IMR-90 (cell line): ENCODE results near the gene EHF. TPM values are rescaled to one million over a fixed set of nuclear protein-coding genes. Genes with fewer than 3 reads are reported as not detected.

Source experiments
- ATAC-seq: fragments of 200-7000 bp; cut with Tn5 transposase; 2 replicates; pipeline ENCODE4 v1.9.1; 2020; ENCODE audit warnings: low read depth, mild to moderate bottlenecking, moderate library complexity
- BruUV-seq: library from RNA; stranded (reverse); fragments of 400-500 nt; replicated peaks from 2 replicates; lab custom pipeline; 2021; lab: Mats Ljungman, UMichigan
- CTCF ChIA-PET: fragments of 300-600 bp; formaldehyde crosslinking; extraction: SDS; loops from one replicate; lab custom pipeline; 2021; ENCODE audit warnings: antibody characterized with exemption; lab: Yijun Ruan, JAX
- POLR2A ChIA-PET: fragments of 300-600 bp; sonication (Branson Sonifier 250); formaldehyde crosslinking; loops from one replicate; lab custom pipeline; 2022; ENCODE audit warnings: antibody characterized with exemption; ENCODE audit not compliant: unreplicated experiment; lab: Charles Lee
- DNase-seq: peaks from one replicate; pipeline ENCODE4 v3.0.0; 2013
- H2AFZ ChIP-seq: replicated peaks from 2 replicates; pipeline ENCODE3; 2013; ENCODE audit warnings: low read length, mild to moderate bottlenecking; ENCODE audit not compliant: poor library complexity
- H2AK5ac ChIP-seq: 2 replicates; pipeline ENCODE4 v1.6.1; 2013; ENCODE audit warnings: low read depth, low read length, inconsistent platforms
- H2AK9ac ChIP-seq: replicated peaks from 2 replicates; pipeline ENCODE3; 2013; ENCODE audit warnings: mild to moderate bottlenecking, low read depth, low read length, moderate library complexity; ENCODE audit not compliant: poor library complexity
- H2BK120ac ChIP-seq: 2 replicates; pipeline ENCODE4 v1.6.1; 2013; ENCODE audit warnings: low read depth, low read length, inconsistent platforms
- H2BK15ac ChIP-seq: 3 replicates; pipeline ENCODE4 v1.6.1; 2013; ENCODE audit warnings: low read depth, low read length, inconsistent platforms
- H2BK20ac ChIP-seq: 2 replicates; pipeline ENCODE4 v1.6.1; 2013; ENCODE audit warnings: low read depth, mild to moderate bottlenecking, inconsistent platforms, low read length, moderate library complexity
- H2BK5ac ChIP-seq: 2 replicates; pipeline ENCODE4 v1.6.1; 2013; ENCODE audit warnings: mild to moderate bottlenecking, low read depth, low read length, inconsistent platforms; ENCODE audit not compliant: poor library complexity, severe bottlenecking
- H3K14ac ChIP-seq: replicated peaks from 2 replicates; pipeline ENCODE4 v1.6.1; 2013; ENCODE audit warnings: low read depth, low read length, inconsistent platforms
- H3K18ac ChIP-seq: 2 replicates; pipeline ENCODE4 v1.6.1; 2013; ENCODE audit warnings: low read depth, low read length, control low read depth
- H3K23ac ChIP-seq: 2 replicates; pipeline ENCODE4 v1.6.1; 2013; ENCODE audit warnings: low read depth, low read length, inconsistent platforms
- H3K27ac ChIP-seq: 2 replicates; pipeline ENCODE4 v1.5.1; 2013; ENCODE audit warnings: mild to moderate bottlenecking, control low read depth, low read length; ENCODE audit not compliant: insufficient read depth
- H3K27me3 ChIP-seq: 2 replicates; pipeline ENCODE4 v1.6.1; 2013; ENCODE audit warnings: low read length; ENCODE audit not compliant: control insufficient read depth, insufficient read depth
- H3K36me3 ChIP-seq: 2 replicates; pipeline ENCODE4 v1.6.1; 2013; ENCODE audit warnings: low read length, mixed read lengths; ENCODE audit not compliant: control insufficient read depth, insufficient read depth
- H3K4ac ChIP-seq: 2 replicates; pipeline ENCODE4 v1.6.1; 2013; ENCODE audit warnings: low read depth, low read length, inconsistent platforms
- H3K4me1 ChIP-seq: 2 replicates; pipeline ENCODE4 v1.6.1; 2013; ENCODE audit warnings: low read length, mixed read lengths; ENCODE audit not compliant: control insufficient read depth, insufficient read depth
- H3K4me2 ChIP-seq: 2 replicates; pipeline ENCODE4 v1.6.1; 2013; ENCODE audit warnings: low read depth, mild to moderate bottlenecking, control low read depth, low read length, moderate library complexity
- H3K4me3 ChIP-seq: 2 replicates; pipeline ENCODE4 v1.5.1; 2013; ENCODE audit warnings: low read depth, mild to moderate bottlenecking, control low read depth, low read length, moderate library complexity; ENCODE audit not compliant: insufficient read depth
- H3K56ac ChIP-seq: 2 replicates; pipeline ENCODE4 v1.6.1; 2013; ENCODE audit warnings: low read length, inconsistent platforms; ENCODE audit not compliant: insufficient read depth; ENCODE audit errors: extremely low read depth
- H3K79me1 ChIP-seq, 2 experiments: 2 replicates each; pipeline ENCODE4 v1.6.1; 2013; ENCODE audit warnings: low read length in 2 of 2, inconsistent platforms in 1 of 2, low read depth in 1 of 2
- H3K9ac ChIP-seq: 2 replicates; pipeline ENCODE4 v1.6.1; 2013; ENCODE audit warnings: low read depth, low read length, control low read depth
- H3K9me1 ChIP-seq: 2 replicates; pipeline ENCODE4 v1.6.1; 2013; ENCODE audit warnings: low read length, inconsistent platforms; ENCODE audit not compliant: insufficient read depth
- H3K9me3 ChIP-seq: 2 replicates; pipeline ENCODE4 v1.6.1; 2013; ENCODE audit warnings: low read length; ENCODE audit not compliant: control insufficient read depth, insufficient read depth
- H4K20me1 ChIP-seq: 2 replicates; pipeline ENCODE4 v1.6.1; 2013; ENCODE audit warnings: low read length, inconsistent platforms; ENCODE audit not compliant: insufficient read depth
- H4K5ac ChIP-seq: 2 replicates; pipeline ENCODE4 v1.6.1; 2013; ENCODE audit warnings: mild to moderate bottlenecking, low read depth, low read length, control low read depth
- H4K8ac ChIP-seq, 2 experiments: 2 replicates each; pipeline ENCODE4 v1.6.1; 2013; ENCODE audit warnings: low read depth in 2 of 2, low read length in 2 of 2, control low read depth in 1 of 2, inconsistent platforms in 1 of 2
- H4K91ac ChIP-seq: 2 replicates; pipeline ENCODE4 v1.6.1; 2013; ENCODE audit warnings: low read depth, low read length, inconsistent platforms; ENCODE audit not compliant: insufficient read depth
- BHLHE40 ChIP-seq: fragments of 150-350 bp; IDR thresholded peaks from 2 replicates; pipeline ENCODE4 v1.6.1; 2016; ENCODE audit warnings: mild to moderate bottlenecking, low read depth, low read length
- CEBPB ChIP-seq: IDR thresholded peaks from 2 replicates; pipeline ENCODE4 v1.6.1; 2012; ENCODE audit warnings: low read depth, low read length, improper control_type of control experiment
- CHD1 ChIP-seq: IDR thresholded peaks from 2 replicates; pipeline ENCODE4 v1.6.1; 2012; ENCODE audit warnings: low read depth, low read length, improper control_type of control experiment
- FOS ChIP-seq: fragments of 150-350 bp; IDR thresholded peaks from 2 replicates; pipeline ENCODE4 v1.6.1; 2016; ENCODE audit warnings: low read depth, low read length
- MAFK ChIP-seq: IDR thresholded peaks from 2 replicates; pipeline ENCODE4 v1.6.1; 2012; ENCODE audit warnings: low read depth, low read length, improper control_type of control experiment
- MAZ ChIP-seq: IDR thresholded peaks from 2 replicates; pipeline ENCODE4 v1.6.1; 2012; ENCODE audit warnings: low read depth, mild to moderate bottlenecking, low read length, improper control_type of control experiment, moderate library complexity, borderline replicate concordance
- MXI1 ChIP-seq: IDR thresholded peaks from 2 replicates; pipeline ENCODE4 v1.6.1; 2012; ENCODE audit warnings: low read depth, mild to moderate bottlenecking, low read length, moderate library complexity, borderline replicate concordance
- NFE2L2 ChIP-seq: fragments of 150-350 bp; IDR thresholded peaks from 2 replicates; pipeline ENCODE4 v1.6.1; 2016; ENCODE audit warnings: low read depth, mild to moderate bottlenecking, low read length
- POLR2A ChIP-seq: IDR thresholded peaks from 2 replicates; pipeline ENCODE4 v1.6.1; 2012; ENCODE audit warnings: mild to moderate bottlenecking, low read depth, low read length
- RAD21 ChIP-seq: IDR thresholded peaks from 2 replicates; pipeline ENCODE4 v1.6.1; 2012; ENCODE audit warnings: low read length, improper control_type of control experiment
- RCOR1 ChIP-seq: IDR thresholded peaks from 2 replicates; pipeline ENCODE4 v1.6.1; 2012; ENCODE audit warnings: mild to moderate bottlenecking, low read length, improper control_type of control experiment; ENCODE audit not compliant: insufficient replicate concordance
- RFX5 ChIP-seq: IDR thresholded peaks from 2 replicates; pipeline ENCODE4 v1.8.0; 2012; ENCODE audit warnings: low read depth, mild to moderate bottlenecking, low read length, moderate library complexity
- SMC3 ChIP-seq: fragments of 150-350 bp; IDR thresholded peaks from 2 replicates; pipeline ENCODE4 v1.6.1; 2016; ENCODE audit warnings: low read depth, mild to moderate bottlenecking, antibody characterized with exemption, low read length, moderate library complexity
- WGBS, 2 experiments: methylation state at CpG; one replicate each; pipeline versions ENCODE4 v1.1.5 to v1.1.7; 2013; ENCODE audit warnings: missing lambda C conversion rate in 2 of 2; ENCODE audit not compliant: insufficient read length in 1 of 2; ENCODE audit errors: extremely low coverage in 2 of 2; 5-methylcytosine and 5-hydroxymethylcytosine counted together
- dilution Hi-C: fragments of 300-500 bp; cut with HindIII; formaldehyde crosslinking; loops from one replicate; pipeline ENCODE4 v1.14.3; 2018; ENCODE audit warnings: low sequenced_read_pairs; ENCODE audit not compliant: unreplicated experiment
- in situ Hi-C: fragments of 300-500 bp; cut with MboI; formaldehyde crosslinking; loops from 3 replicates; pipeline ENCODE4 v1.14.3; 2019; ENCODE audit warnings: low sequenced_read_pairs, inconsistent platforms, mixed read lengths
- intact Hi-C: fragments of 100-400 bp; cut with micrococcal nuclease; formaldehyde crosslinking; loops from 2 replicates; pipeline ENCODE4 v1.10.0; 2022
- polyA plus RNA-seq, 3 experiments: library from polyadenylated mRNA; depleted of rRNA; stranded (reverse); fragments of >200 nt; gene quantifications; 2 replicates each; pipeline ENCODE4 v1.2.3, GENCODE V29; 2012; ENCODE audit warnings: low replicate concordance in 1 of 3
- total RNA-seq: library from RNA; depleted of rRNA; stranded (reverse); fragments of >200 nt; gene quantifications from 2 replicates; pipeline ENCODE4 v1.2.3, GENCODE V29; 2012
- TF ChIP-seq, protein P1 (sequence below): fragments of 150-350 bp; IDR thresholded peaks from 2 replicates; pipeline ENCODE4 v1.6.1; 2017; ENCODE audit warnings: mild to moderate bottlenecking, antibody characterized with exemption, low read length, low read depth
- TF ChIP-seq, protein P2 (sequence below): conservative IDR thresholded peaks from 2 replicates; pipeline ENCODE4 v1.5.1; 2012; ENCODE audit warnings: mild to moderate bottlenecking, low read depth, low read length, improper control_type of control experiment
- TF ChIP-seq, protein P3 (sequence below): fragments of 150-350 bp; IDR thresholded peaks from 2 replicates; pipeline ENCODE4 v1.6.1; 2016; ENCODE audit warnings: low read depth, mild to moderate bottlenecking, low read length, moderate library complexity, borderline replicate concordance

EHF gene
- total and polyA plus RNA-seq, 2 of the 4 experiments (the other 2 are of a cell fraction): under 0.01 TPM; not detected in 1

DNA sequence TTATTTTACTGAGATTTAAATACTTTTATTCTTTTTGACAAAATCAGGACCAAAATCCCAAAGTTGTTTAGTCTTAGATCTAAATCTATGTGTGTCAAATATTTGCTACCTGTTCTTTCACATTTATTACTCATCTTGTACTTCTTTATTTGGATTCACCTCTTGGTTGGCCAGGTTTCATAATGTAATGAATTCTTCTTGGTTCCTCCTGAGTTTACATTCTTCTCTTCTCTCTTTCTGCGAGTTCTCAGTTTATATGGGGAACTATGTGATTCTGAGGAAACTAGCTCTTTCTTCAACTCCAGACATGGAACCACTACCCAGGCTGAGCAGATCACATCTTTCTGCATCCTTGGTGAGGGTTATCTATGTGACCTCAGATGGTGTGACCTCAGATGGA lies 50.2 kb downstream of the EHF start:
- H2BK20ac ChIP-seq: no peak overlapping the region
- DNase-seq (no peak), ATAC-seq (no peak)
- no peaks in the 10 kb centered on the region for H3K9me3 ChIP-seq
- H3K18ac ChIP-seq: no peak overlapping the region; the same call in 1 of the 2 replicates
- no peak overlapping the region for H3K56ac ChIP-seq
- TF ChIP-seq RAD21 (no peak), RFX5 (no peak), POLR2A (no peak), CHD1 (no peak), MAFK (no peak), NFE2L2 (no peak), SMC3 (no peak), FOS (no peak), RCOR1 (no peak), BHLHE40 (no peak), MAZ (no peak), CEBPB (no peak), MXI1 (no peak)
- TF ChIP-seq, protein P1, sequence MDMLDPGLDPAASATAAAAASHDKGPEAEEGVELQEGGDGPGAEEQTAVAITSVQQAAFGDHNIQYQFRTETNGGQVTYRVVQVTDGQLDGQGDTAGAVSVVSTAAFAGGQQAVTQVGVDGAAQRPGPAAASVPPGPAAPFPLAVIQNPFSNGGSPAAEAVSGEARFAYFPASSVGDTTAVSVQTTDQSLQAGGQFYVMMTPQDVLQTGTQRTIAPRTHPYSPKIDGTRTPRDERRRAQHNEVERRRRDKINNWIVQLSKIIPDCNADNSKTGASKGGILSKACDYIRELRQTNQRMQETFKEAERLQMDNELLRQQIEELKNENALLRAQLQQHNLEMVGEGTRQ: no peak
- TF ChIP-seq, protein P2, sequence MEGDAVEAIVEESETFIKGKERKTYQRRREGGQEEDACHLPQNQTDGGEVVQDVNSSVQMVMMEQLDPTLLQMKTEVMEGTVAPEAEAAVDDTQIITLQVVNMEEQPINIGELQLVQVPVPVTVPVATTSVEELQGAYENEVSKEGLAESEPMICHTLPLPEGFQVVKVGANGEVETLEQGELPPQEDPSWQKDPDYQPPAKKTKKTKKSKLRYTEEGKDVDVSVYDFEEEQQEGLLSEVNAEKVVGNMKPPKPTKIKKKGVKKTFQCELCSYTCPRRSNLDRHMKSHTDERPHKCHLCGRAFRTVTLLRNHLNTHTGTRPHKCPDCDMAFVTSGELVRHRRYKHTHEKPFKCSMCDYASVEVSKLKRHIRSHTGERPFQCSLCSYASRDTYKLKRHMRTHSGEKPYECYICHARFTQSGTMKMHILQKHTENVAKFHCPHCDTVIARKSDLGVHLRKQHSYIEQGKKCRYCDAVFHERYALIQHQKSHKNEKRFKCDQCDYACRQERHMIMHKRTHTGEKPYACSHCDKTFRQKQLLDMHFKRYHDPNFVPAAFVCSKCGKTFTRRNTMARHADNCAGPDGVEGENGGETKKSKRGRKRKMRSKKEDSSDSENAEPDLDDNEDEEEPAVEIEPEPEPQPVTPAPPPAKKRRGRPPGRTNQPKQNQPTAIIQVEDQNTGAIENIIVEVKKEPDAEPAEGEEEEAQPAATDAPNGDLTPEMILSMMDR: no peak
- TF ChIP-seq, protein P3, sequence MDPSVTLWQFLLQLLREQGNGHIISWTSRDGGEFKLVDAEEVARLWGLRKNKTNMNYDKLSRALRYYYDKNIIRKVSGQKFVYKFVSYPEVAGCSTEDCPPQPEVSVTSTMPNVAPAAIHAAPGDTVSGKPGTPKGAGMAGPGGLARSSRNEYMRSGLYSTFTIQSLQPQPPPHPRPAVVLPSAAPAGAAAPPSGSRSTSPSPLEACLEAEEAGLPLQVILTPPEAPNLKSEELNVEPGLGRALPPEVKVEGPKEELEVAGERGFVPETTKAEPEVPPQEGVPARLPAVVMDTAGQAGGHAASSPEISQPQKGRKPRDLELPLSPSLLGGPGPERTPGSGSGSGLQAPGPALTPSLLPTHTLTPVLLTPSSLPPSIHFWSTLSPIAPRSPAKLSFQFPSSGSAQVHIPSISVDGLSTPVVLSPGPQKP: no peak
- H3K4me2 ChIP-seq: no peak overlapping the region
- in situ Hi-C loops: no loop called here
- H3K27ac ChIP-seq: no peak overlapping the region
- no peaks in the 10 kb centered on the region for H4K20me1 ChIP-seq
- no peak overlapping the region for H4K5ac ChIP-seq
- no CpG with 5 or more reads among the region's 1 CpG for WGBS, 2 experiments
- peak overlapping the region; percentile 31; the same call in 1 of the 2 replicates for H3K14ac ChIP-seq
- no peak overlapping the region for H4K91ac ChIP-seq
- ChIA-PET CTCF (interaction anchor here (0.6 kb wide), 1 partner anchor 15 kb away, joined by 3 read pairs; no protein-coding TSS in a partner anchor), POLR2A (no interaction called here)
- dilution Hi-C loops: no loop called here
- no peaks in the 10 kb centered on the region; the same call in 1 of the 2 replicates for H3K4me1 ChIP-seq
- no peak overlapping the region for H3K9ac ChIP-seq
- no peak overlapping the region for H3K23ac ChIP-seq
- no TSS peak for BruUV-seq
- H2BK5ac ChIP-seq: no peak overlapping the region
- H3K4ac ChIP-seq: no peak overlapping the region
- no peak overlapping the region for H2AK5ac ChIP-seq
- H2AFZ ChIP-seq: peak overlapping the region; percentile 4
- H2AK9ac ChIP-seq: no peak overlapping the region
- no peak overlapping the region for H4K8ac ChIP-seq
- H3K4me3 ChIP-seq: no peak overlapping the region
- no peaks in the 10 kb centered on the region for H3K27me3 ChIP-seq
- H3K36me3 ChIP-seq: no peaks in the 10 kb centered on the region
- intact Hi-C loops: no loop called here
- H3K9me1 ChIP-seq: no peaks in the 10 kb centered on the region
- no peak overlapping the region for H2BK15ac ChIP-seq
- H3K79me1 ChIP-seq: no peaks in the 10 kb centered on the region
- H2BK120ac ChIP-seq: no peak overlapping the region
